HFFc6 (cell line): ENCODE measurements around the gene OGA. TPM values are rescaled to one million over a fixed set of nuclear protein-coding genes. Genes with fewer than 3 reads are reported as not detected.

ENCODE experiments used
- DNase-seq: peaks from one replicate; pipeline ENCODE4 v3.0.0-alpha.2; 2018
- H3K27ac Mint-ChIP-seq: 2 replicates; pipeline ENCODE4 v1.8.0; 2020; ENCODE audit warnings: mild to moderate bottlenecking, mixed read lengths
- H3K27me3 Mint-ChIP-seq: 2 replicates; pipeline ENCODE4 v1.8.0; 2021; ENCODE audit warnings: mild to moderate bottlenecking, moderate library complexity, mixed read lengths; ENCODE audit not compliant: insufficient read depth
- H3K36me3 Mint-ChIP-seq: 2 replicates; pipeline ENCODE4 v1.8.0; 2021; ENCODE audit warnings: low read depth, mixed read lengths
- H3K4me1 Mint-ChIP-seq: 2 replicates; pipeline ENCODE4 v1.8.0; 2020; ENCODE audit warnings: low read depth, mixed read lengths
- H3K4me3 Mint-ChIP-seq: 2 replicates; pipeline ENCODE4 v1.8.0; 2020; ENCODE audit warnings: mild to moderate bottlenecking, moderate library complexity, mixed read lengths
- H3K9me3 Mint-ChIP-seq: 2 replicates; pipeline ENCODE4 v1.8.0; 2020; ENCODE audit warnings: mild to moderate bottlenecking, mixed read lengths
- CTCF ChIP-seq: fragments of 200-600 bp; sonication (generic); IDR thresholded peaks from 2 replicates; pipeline ENCODE4 v1.5.0; 2021; ENCODE audit warnings: antibody characterized with exemption, mild to moderate bottlenecking
- total RNA-seq, 6 experiments: library from RNA; stranded (reverse); fragmentation: NEBNext Ultra II Directional; extraction: Animal tissue kit (Norgen Biotek cat#: 25700); gene quantifications; 2 replicates in 1 of 6; 3 replicates in 5 of 6; pipeline ENCODE4 v1.2.3, GENCODE V29; 2021

OGA gene
- total RNA-seq, 6 experiments from 2014 or later: 56.2 to 61.6 (median 59.1) TPM

GRCh38 chr10:101752241-101752640 is 66.0 kb downstream of the OGA start:
- H3K4me1 Mint-ChIP-seq: no peaks in the 10 kb centered on the region
- no peak for TF ChIP-seq CTCF
- H3K9me3 Mint-ChIP-seq: no peaks in the 10 kb centered on the region
- H3K27me3 Mint-ChIP-seq: peaks cover 43% of the 10 kb centered on the region
- DNase-seq: no peak
- H3K27ac Mint-ChIP-seq: no peak overlapping the region
- H3K4me3 Mint-ChIP-seq: no peak overlapping the region
- H3K36me3 Mint-ChIP-seq: no peaks in the 10 kb centered on the region

GRCh38 chr10:101749047-101750016 is 68.9 kb downstream of the OGA start:
- Mint-ChIP-seq H3K9me3 (no peaks in the 10 kb centered on the region), H3K27ac (no peak overlapping the region), H3K4me1 (peaks cover 7% of the 10 kb centered on the region; the same call in 1 of the 2 replicates), H3K36me3 (no peaks in the 10 kb centered on the region), H3K27me3 (peaks cover 36% of the 10 kb centered on the region), H3K4me3 (no peak overlapping the region)
- no peak for DNase-seq
- 0 out of 2 replicates have a peak, but pooled peaks have one; percentile 20 for TF ChIP-seq CTCF

DNA sequence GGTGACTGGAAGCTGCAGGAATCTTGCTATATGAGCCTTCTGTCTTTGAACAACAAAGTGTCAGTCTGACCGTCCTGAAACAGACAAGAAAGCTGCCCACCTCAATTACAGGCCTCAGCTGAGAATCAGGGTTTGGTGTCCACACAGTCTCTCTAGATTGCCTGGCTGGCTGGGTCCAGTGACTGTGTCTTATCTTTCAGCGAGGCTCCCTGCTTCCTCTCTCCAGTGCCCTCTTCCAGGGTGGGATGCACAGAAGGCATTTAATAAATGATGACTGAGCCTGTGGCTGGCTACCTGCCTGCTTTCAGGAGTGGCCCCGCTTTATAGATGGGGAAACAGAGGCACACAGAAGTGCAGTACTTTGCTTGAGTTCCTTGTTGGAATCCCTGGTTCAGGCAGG is 69.7 kb downstream of the OGA start:
- Mint-ChIP-seq H3K9me3 (no peaks in the 10 kb centered on the region), H3K36me3 (no peaks in the 10 kb centered on the region), H3K4me3 (no peak overlapping the region), H3K27ac (no peak overlapping the region), H3K4me1 (peaks cover 7% of the 10 kb centered on the region; the same call in 1 of the 2 replicates), H3K27me3 (peaks cover 32% of the 10 kb centered on the region)
- DNase-seq: no peak
- no peak for TF ChIP-seq CTCF

- no peak overlapping the region for H3K27ac Mint-ChIP-seq
- H3K27me3 Mint-ChIP-seq: peaks cover 38% of the 10 kb centered on the region
- H3K9me3 Mint-ChIP-seq: no peaks in the 10 kb centered on the region
- peaks cover 7% of the 10 kb centered on the region; the same call in 1 of the 2 replicates for H3K4me1 Mint-ChIP-seq
- no peaks in the 10 kb centered on the region for H3K36me3 Mint-ChIP-seq
- H3K4me3 Mint-ChIP-seq: no peak overlapping the region
- no peak for TF ChIP-seq CTCF
- DNase-seq: no peak
These were observed 73.1 kb downstream of the OGA start for GRCh38 chr10:101745074-101745696.

GRCh38 chr10:101744267-101744666 is 74.0 kb downstream of the OGA start:
- Mint-ChIP-seq H3K9me3 (no peaks in the 10 kb centered on the region), H3K4me1 (peaks cover 7% of the 10 kb centered on the region; the same call in 1 of the 2 replicates), H3K27ac (no peak overlapping the region), H3K27me3 (peaks cover 38% of the 10 kb centered on the region), H3K36me3 (no peaks in the 10 kb centered on the region), H3K4me3 (no peak overlapping the region)
- TF ChIP-seq CTCF: no peak
- DNase-seq: no peak
